ENCODE data around the gene ACOT4. TPM values are rescaled to one million over a fixed set of nuclear protein-coding genes. Genes with fewer than 3 reads are reported as not detected.

The ACOT4 gene
- total RNA-seq, 1 experiment from 2014 or later: 1.8 TPM

DNA sequence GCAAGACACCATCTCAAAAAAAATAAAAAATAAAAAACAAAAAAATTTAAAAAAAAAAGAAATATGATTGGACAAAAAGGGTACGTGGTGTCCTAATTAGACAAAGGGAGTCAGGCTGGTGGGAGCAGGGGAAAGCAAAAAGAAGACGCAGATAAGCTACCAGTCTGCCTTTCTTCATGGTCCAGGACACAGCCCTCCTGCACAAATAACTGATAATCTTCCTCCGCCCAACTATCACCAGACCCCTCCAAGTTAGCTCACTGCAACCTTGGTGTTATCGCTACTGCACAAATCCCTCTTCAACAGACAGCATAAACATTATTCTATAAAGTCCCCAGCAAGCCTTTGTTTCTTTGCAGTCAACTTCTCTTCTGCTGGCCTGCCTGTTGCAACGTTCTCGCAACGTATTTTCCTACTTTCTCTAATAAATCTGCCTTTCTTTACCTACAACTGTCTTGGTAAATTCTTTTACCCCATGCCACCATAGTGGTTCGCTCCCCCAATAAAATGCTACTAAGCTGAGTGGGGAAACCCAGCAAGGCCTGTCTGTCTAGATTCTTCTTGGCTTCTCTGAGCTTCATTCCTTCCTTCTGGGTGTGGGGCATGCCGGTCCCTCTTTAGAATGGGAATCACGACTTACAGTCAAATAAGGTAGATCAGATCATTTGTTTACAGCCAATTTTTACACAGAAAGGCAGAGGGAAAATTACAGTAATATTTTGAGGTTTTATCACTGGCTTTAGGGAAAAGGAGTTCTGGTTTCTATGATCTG lies 38.5 kb downstream of the ACOT4 start:
- no CpG with 5 or more reads among the region's 10 CpGs for WGBS (ENCODE audit: extremely low coverage, insufficient read length, low lambda C conversion rate)
- Histone ChIP-seq H3K4me2 (ENCODE audit: insufficient read depth, insufficient read length, low read length) (no peak overlapping the region), H3K14ac (ENCODE audit: insufficient read depth, low read length) (no peak overlapping the region), H3K9ac (ENCODE audit: extremely low read depth, insufficient read length, low read length) (no peak overlapping the region), H3K4ac (ENCODE audit: low read depth, low read length) (no peak overlapping the region), H2AFZ (ENCODE audit: low read length) (no peak overlapping the region), H3K23ac (ENCODE audit: insufficient read length, low read depth, low read length) (no peak overlapping the region), H2BK15ac (ENCODE audit: low read depth, low read length) (no peak overlapping the region), H3K56ac (ENCODE audit: insufficient read length, low read depth, low read length) (no peak overlapping the region), H4K91ac (ENCODE audit: insufficient read length, low read depth, low read length) (no peak overlapping the region), H3K9me3 (ENCODE audit: control insufficient read depth, low read depth, low read length) (no peaks in the 10 kb centered on the region), H3T11ph (ENCODE audit: low read length) (no peak overlapping the region), H3K23me2 (ENCODE audit: insufficient read length, low read depth, low read length, poor library complexity, severe bottlenecking) (peaks cover 14% of the 10 kb centered on the region), H2AK5ac (ENCODE audit: insufficient read length, low read length) (no peak overlapping the region), H2BK120ac (ENCODE audit: low read depth, low read length, poor library complexity, severe bottlenecking) (no peak overlapping the region), H3K79me2 (ENCODE audit: insufficient read depth, low read length) (no peaks in the 10 kb centered on the region), H2BK12ac (ENCODE audit: insufficient read length, low read depth, low read length) (no peak overlapping the region), H3K27me3 (ENCODE audit: insufficient read depth, low read length) (no peaks in the 10 kb centered on the region), H3K27ac (ENCODE audit: insufficient read length, low read depth, low read length) (no peak overlapping the region), H2BK20ac (ENCODE audit: low read depth, low read length, poor library complexity, severe bottlenecking) (no peak overlapping the region), H4K20me1 (ENCODE audit: control insufficient read depth, insufficient read depth, insufficient read length) (no peaks in the 10 kb centered on the region), H3K79me1 (ENCODE audit: insufficient read depth, low read depth, low read length, poor library complexity, severe bottlenecking) (no peaks in the 10 kb centered on the region), H4K8ac (replicated peaks; ENCODE audit: insufficient read length, low read depth, low read length) (no peak overlapping the region), H4K5ac (ENCODE audit: insufficient read length, low read depth, low read length) (no peak overlapping the region), H3K18ac (ENCODE audit: insufficient read length, low read depth, low read length) (no peak overlapping the region), H2BK5ac (ENCODE audit: insufficient read length, low read length) (no peak overlapping the region), H3K4me1 (ENCODE audit: insufficient read depth, low read length) (peaks cover 3% of the 10 kb centered on the region; the same call in 1 of the 2 replicates)
- no peak overlapping the region for H3K4me3 Mint-ChIP-seq
- H3K9me3 Mint-ChIP-seq: no peaks in the 10 kb centered on the region
- H3K36me3 Mint-ChIP-seq (ENCODE audit: insufficient read depth in 1 of 3, low read depth in 3 of 3): no peaks in the 10 kb centered on the region
- H3K27me3 Mint-ChIP-seq (ENCODE audit: low read depth): no peaks in the 10 kb centered on the region
- peaks cover 4 to 10% of the 10 kb centered on the region in 2 experiments for H3K4me1 Mint-ChIP-seq
- no peak for TF ChIP-seq CTCF (conservative IDR thresholded peaks at IDR 0.05)
- DNase-seq: no peak
- no peak overlapping the region for H3K27ac Mint-ChIP-seq

All from H9 (cell line).